K562 (cell line): ENCODE results near the gene IP6K2. TPM values are rescaled to one million over a fixed set of nuclear protein-coding genes. Genes with fewer than 3 reads are reported as not detected.

Experiments
- ATAC-seq: fragments of 200-7000 bp; cut with Tn5 transposase; 3 replicates; pipeline ENCODE4 v1.9.1; 2020; ENCODE audit warnings: moderate library complexity
- BruUV-seq: library from RNA; stranded (reverse); fragments of 400-500 nt; replicated peaks from 2 replicates; lab custom pipeline; 2021; lab: Mats Ljungman, UMichigan
- CTCF ChIA-PET: fragments of 300-600 bp; formaldehyde crosslinking; extraction: SDS; loops from one replicate; lab custom pipeline; 2021; ENCODE audit warnings: low intra/inter-chr PET ratio; lab: Yijun Ruan, JAX
- POLR2A ChIA-PET: fragments of 300-600, 350-650 bp; sonication (Branson Sonifier 250); formaldehyde crosslinking; extraction: SDS; loops from one replicate; lab custom pipeline; 2021; ENCODE audit warnings: antibody characterized with exemption, inconsistent platforms; lab: Yijun Ruan, JAX
- DNase-seq, 4 experiments: peaks; one replicate each; pipeline versions ENCODE4 v3.0.0 to v3.0.0-alpha.2; 2011 to 2018; ENCODE audit warnings: low spot score in 3 of 4, mixed read lengths in 3 of 4; ENCODE audit errors: extremely low read depth in 1 of 4
- FAIRE-seq: peaks from 2 replicates; lab custom pipeline; 2011; peaks lifted over from hg19 to GRCh38; lab: Jason Lieb, UNC
- H2AFZ ChIP-seq: 2 replicates; pipeline ENCODE4 v1.6.0; 2011; ENCODE audit warnings: low read depth, low read length, control low read depth, inconsistent platforms
- H3K27ac ChIP-seq: fragments of 200-600 bp; 3 replicates; pipeline ENCODE4 v1.8.0; 2011; ENCODE audit warnings: low read depth, mild to moderate bottlenecking, control low read depth, inconsistent platforms, low read length, moderate library complexity, mixed read lengths; ENCODE audit errors: extremely low read depth
- H3K27me3 ChIP-seq, 2 experiments: fragments of 300-600 bp in 1 of 2; 2 replicates in 1 of 2; 3 replicates in 1 of 2; pipeline versions ENCODE4 v1.6.0 to v1.8.0; 2011; ENCODE audit warnings: inconsistent platforms in 2 of 2, low read length in 2 of 2, mild to moderate bottlenecking in 1 of 2, mixed read lengths in 1 of 2, moderate library complexity in 1 of 2; ENCODE audit not compliant: control insufficient read depth in 2 of 2, insufficient read depth in 2 of 2
- H3K36me3 ChIP-seq: fragments of 300-600 bp; 3 replicates; pipeline ENCODE4 v1.8.0; 2011; ENCODE audit warnings: mild to moderate bottlenecking, low read length, inconsistent platforms; ENCODE audit not compliant: control insufficient read depth, insufficient read depth
- H3K4me1 ChIP-seq, 2 experiments: fragments of 200-600 bp in 1 of 2; replicated peaks in 1 of 2; 2 replicates in 1 of 2; 3 replicates in 1 of 2; pipeline versions ENCODE4 v1.5.1 to v1.8.0; 2011; ENCODE audit warnings: inconsistent platforms in 2 of 2, low read length in 2 of 2, mild to moderate bottlenecking in 1 of 2, mixed read lengths in 1 of 2, moderate library complexity in 1 of 2; ENCODE audit not compliant: control insufficient read depth in 2 of 2, insufficient read depth in 2 of 2
- H3K4me2 ChIP-seq: 2 replicates; pipeline ENCODE4 v1.6.1; 2011; ENCODE audit warnings: low read length, control low read depth, inconsistent platforms, mixed read lengths; ENCODE audit not compliant: insufficient read depth
- H3K4me3 ChIP-seq: fragments of 200-600 bp; sonication (generic), shearing (Covaris generic); 2 replicates; pipeline ENCODE4 v1.5.1; 2016; ENCODE audit warnings: control low read depth, inconsistent platforms
- H3K79me2 ChIP-seq: fragments of 200-600 bp; 3 replicates; pipeline ENCODE4 v1.8.0; 2011; ENCODE audit warnings: low read length, inconsistent platforms; ENCODE audit not compliant: control insufficient read depth, insufficient read depth
- H3K9ac ChIP-seq, 2 experiments: 2 replicates each; pipeline versions ENCODE4 v1.6.0 to v1.6.1; 2011; ENCODE audit warnings: low read depth in 2 of 2, low read length in 2 of 2, control low read depth in 1 of 2, inconsistent platforms in 1 of 2, mild to moderate bottlenecking in 1 of 2, mixed read lengths in 1 of 2; ENCODE audit not compliant: insufficient read depth in 1 of 2
- H3K9me1 ChIP-seq: one replicate; pipeline ENCODE4 v1.6.0; 2011; ENCODE audit warnings: inconsistent platforms, mild to moderate bottlenecking, low read length, moderate library complexity; ENCODE audit not compliant: control insufficient read depth, insufficient read depth
- H3K9me3 ChIP-seq: replicated peaks from 2 replicates; pipeline ENCODE4 v1.5.1; 2011; ENCODE audit warnings: low read depth, low read length, inconsistent platforms; ENCODE audit not compliant: control insufficient read depth, insufficient read depth
- H4K20me1 ChIP-seq: replicated peaks from 2 replicates; pipeline ENCODE4 v1.6.1; 2011; ENCODE audit warnings: low read length, inconsistent platforms, mixed read lengths; ENCODE audit not compliant: control insufficient read depth, insufficient read depth
- ATF4 ChIP-seq: fragments of 450-650 bp; formaldehyde crosslinking; IDR thresholded peaks from 2 replicates; pipeline ENCODE4 v1.4.0; 2022; ENCODE audit warnings: mild to moderate bottlenecking, moderate library complexity
- CXXC5 ChIP-seq: fragments of 250-450 bp; sonication (Bioruptor Pico); IDR thresholded peaks from 2 replicates; pipeline ENCODE4 v1.8.0; 2022; ENCODE audit warnings: inconsistent platforms, mild to moderate bottlenecking, moderate library complexity
- DIDO1 ChIP-seq: fragments of 450-650 bp; IDR thresholded peaks from 2 replicates; pipeline ENCODE4 v1.6.1; 2016; ENCODE audit warnings: low read depth, missing biosample characterization, missing genetic modification characterization
- E2F4 ChIP-seq: sonication (generic); formaldehyde crosslinking; IDR thresholded peaks from 2 replicates; pipeline ENCODE4 v1.8.0; 2022; ENCODE audit warnings: mild to moderate bottlenecking, low read depth, missing genetic modification reagents
- HDGF ChIP-seq: fragments of 450-650 bp; IDR thresholded peaks from 2 replicates; pipeline ENCODE4 v1.6.1; 2016
- NCOA1 ChIP-seq: fragments of 450-650 bp; IDR thresholded peaks from 2 replicates; pipeline ENCODE4 v1.6.1; 2016; ENCODE audit warnings: low read depth
- NR2C1 ChIP-seq, 2 experiments: fragments of 450-650 bp; IDR thresholded peaks; 2 replicates each; pipeline ENCODE4 v1.6.1; 2017; ENCODE audit warnings: mild to moderate bottlenecking in 2 of 2, antibody characterized with exemption in 1 of 2, inconsistent platforms in 1 of 2, missing compliant biosample characterization in 1 of 2, missing genetic modification characterization in 1 of 2
- PHB ChIP-seq: fragments of 250-450 bp; sonication (Bioruptor Pico); IDR thresholded peaks from 2 replicates; pipeline ENCODE4 v1.5.0; 2021
- PML ChIP-seq: IDR thresholded peaks from 2 replicates; pipeline ENCODE4 v1.6.1; 2012; ENCODE audit warnings: low read length, inconsistent platforms
- PTBP1 ChIP-seq: fragments of 200-400 bp; formaldehyde crosslinking; IDR thresholded peaks from 2 replicates; pipeline ENCODE4 v1.6.1; 2017; ENCODE audit warnings: low read depth, low read length
- SRSF9 ChIP-seq: fragments of 200-400 bp; formaldehyde crosslinking; IDR thresholded peaks from 2 replicates; pipeline ENCODE4 v1.6.1; 2017; ENCODE audit warnings: low read depth, low read length, borderline replicate concordance
- TRIM24 ChIP-seq, 2 experiments: fragments of 450-650 bp; IDR thresholded peaks; 2 replicates each; pipeline ENCODE4 v1.6.1; 2016
- UBTF ChIP-seq, 2 experiments: IDR thresholded peaks; 2 replicates each; pipeline ENCODE4 v1.6.1; 2012; ENCODE audit warnings: improper control_type of control experiment in 2 of 2, low read depth in 2 of 2, low read length in 2 of 2, borderline replicate concordance in 1 of 2
- USF2 ChIP-seq: sonication (generic); formaldehyde crosslinking; IDR thresholded peaks from 2 replicates; pipeline ENCODE4 v1.5.0; 2020; ENCODE audit warnings: missing genetic modification reagents
- ZNF146 ChIP-seq: IDR thresholded peaks from one replicate; pipeline ENCODE4 v1.6.1; 2018; ENCODE audit warnings: missing compliant biosample characterization; ENCODE audit not compliant: unreplicated experiment
- ZNF274 ChIP-seq: IDR thresholded peaks from 2 replicates; pipeline ENCODE4 v1.6.1; 2011; ENCODE audit warnings: low read depth, mild to moderate bottlenecking, low read length, moderate library complexity, borderline replicate concordance
- ZNF280A ChIP-seq: fragments of 450-650 bp; IDR thresholded peaks from 2 replicates; pipeline ENCODE4 v1.6.1; 2018; ENCODE audit warnings: mild to moderate bottlenecking, low read depth; ENCODE audit not compliant: partially characterized antibody
- ZNF445 ChIP-seq: fragments of 250-450 bp; sonication (Bioruptor Pico); IDR thresholded peaks from 2 replicates; pipeline ENCODE4 v1.4.0; 2020; ENCODE audit warnings: low read depth, mild to moderate bottlenecking, moderate library complexity
- in situ Hi-C: fragments of 300-500 bp; cut with MboI; formaldehyde crosslinking; loops from 4 replicates; pipeline ENCODE4 v1.15.0; 2018; ENCODE audit warnings: inconsistent platforms, mixed read lengths
- intact Hi-C: fragments of 100-400 bp; cut with micrococcal nuclease; formaldehyde crosslinking; loops from 2 replicates; pipeline ENCODE4 v1.14.2; 2022
- polyA plus RNA-seq, 8 experiments: library from polyadenylated mRNA; depleted of rRNA in 4 of 8; stranded (reverse) in 5 of 8; unstranded in 3 of 8; fragments of >200 nt; fragmentation: Nextera tagmentation in 2 of 8; fragmentation: Illumina TruSeq in 1 of 8; extraction: Ambion mirVana in 2 of 8; extraction: Trizol in 1 of 8; gene quantifications; 2 replicates each; pipeline versions ENCODE4 v1.2.1 to v1.2.3, GENCODE V29; 2011 to 2014; ENCODE audit warnings: inconsistent platforms in 1 of 8, missing spikeins in 1 of 8
- total RNA-seq, 7 experiments: library from RNA; depleted of rRNA in 6 of 7; stranded (reverse); fragments of >200 nt in 6 of 7; fragmentation: Illumina TruSeq in 2 of 7; extraction: Trizol in 2 of 7; gene quantifications; 2 replicates each; pipeline versions ENCODE4 v1.2.1 to v1.2.3, GENCODE V29; 2011 to 2021; ENCODE audit warnings: low replicate concordance in 1 of 7

The IP6K2 gene
- total and polyA plus RNA-seq, 9 of the 15 experiments (the other 6 are each of a cell fraction or from before 2014, with no cell fraction given) = 19.6 to 78.1 (median 48.0) TPM

- intact Hi-C loops = no loop called here
- H3K4me3 ChIP-seq = no peak overlapping the region
- POLR2A ChIA-PET = interaction anchor here (0.8 to 1.7 kb wide), 4 partner anchors 10 to 227 kb away, joined by 3 to 8 read pairs (median 4); no protein-coding TSS in a partner anchor
- TF ChIP-seq SRSF9 (no peak), CXXC5 (CRISPR knock-in tag) (no peak), PML (no peak), ATF4 (CRISPR knock-in tag) (no peak), ZNF146 (CRISPR knock-in tag) (no peak), UBTF (IDR thresholded peaks at IDR 0.05; ENCODE audit: borderline replicate concordance in 1 of 2, low read depth in 2 of 2, low read length in 2 of 2) (no peak), NR2C1 (IDR thresholded peaks at IDR 0.05) (no peak), NR2C1 (tag; IDR thresholded peaks at IDR 0.05) (no peak), ZNF280A (no peak), NCOA1 (no peak), TRIM24 (IDR thresholded peaks at IDR 0.05) (no peak), PTBP1 (no peak), ZNF445 (CRISPR knock-in tag) (no peak), DIDO1 (tag) (no peak), PHB (CRISPR knock-in tag) (no peak), USF2 (CRISPR knock-in tag) (no peak), HDGF (no peak), ZNF274 (no peak), E2F4 (CRISPR knock-in tag) (no peak)
Measured at GRCh38 chr3:48696601-48697000, 20.4 kb downstream of the IP6K2 start.

More at GRCh38 chr3:48696601-48697000, 20.4 kb downstream of the IP6K2 start:
- no peaks in the 10 kb centered on the region; the same call in 1 of the 2 replicates for H4K20me1 ChIP-seq
- FAIRE-seq (no peak), DNase-seq (no peak), ATAC-seq (no peak)
- no peak overlapping the region for H3K9ac ChIP-seq
- H2AFZ ChIP-seq = no peak overlapping the region
- no TSS peak for BruUV-seq
- H3K9me3 ChIP-seq = no peaks in the 10 kb centered on the region
- peaks cover 56% of the 10 kb centered on the region for H3K79me2 ChIP-seq
- no peak overlapping the region for H3K4me2 ChIP-seq
- CTCF ChIA-PET = no interaction called here
- no peaks in the 10 kb centered on the region for H3K27me3 ChIP-seq
- 0 out of 5 replicates have a peak, but pooled peaks cover 0 to 4% of the 10 kb centered on the region in 2 experiments for H3K4me1 ChIP-seq
- no peak overlapping the region for H3K27ac ChIP-seq
- in situ Hi-C loops = no loop called here
- no peaks in the 10 kb centered on the region for H3K9me1 ChIP-seq
- peaks cover 67% of the 10 kb centered on the region for H3K36me3 ChIP-seq
